SK-N-MC (cell line): Measurements from ENCODE around the gene DST.

Experiments
- DNase-seq: peaks from one replicate; pipeline ENCODE4 v3.0.0-alpha.2; 2011; ENCODE audit warnings: low read depth, low spot score
- H3K27ac ChIP-seq: fragments of 200-600 bp; sonication (generic); 2 replicates; pipeline ENCODE4 v1.5.1; 2016; ENCODE audit warnings: mixed run types
- H3K36me3 ChIP-seq: fragments of 200-600 bp; sonication (generic); 2 replicates; pipeline ENCODE4 v1.6.1; 2017; ENCODE audit warnings: antibody characterized with exemption, low read length, mixed read lengths; ENCODE audit not compliant: insufficient read depth
- H3K4me3 ChIP-seq: fragments of 200-600 bp; sonication (generic); 2 replicates; pipeline ENCODE4 v1.5.1; 2016
- H3K9ac ChIP-seq: fragments of 200-600 bp; sonication (generic); 2 replicates; pipeline ENCODE4 v1.8.0; 2017; ENCODE audit warnings: mixed run types, mixed read lengths; ENCODE audit not compliant: insufficient read length
- H3K9me3 ChIP-seq: fragments of 200-600 bp; sonication (generic); 2 replicates; pipeline ENCODE4 v1.6.1; 2017; ENCODE audit warnings: low read depth, mild to moderate bottlenecking, antibody characterized with exemption, low read length, moderate library complexity, mixed read lengths
- EZH2 ChIP-seq: fragments of 200-600 bp; sonication (generic); IDR thresholded peaks from one replicate; pipeline ENCODE4 v1.6.1; 2017; ENCODE audit warnings: antibody characterized with exemption
- FOXP2 ChIP-seq: optimal IDR thresholded peaks from 2 replicates; pipeline ENCODE3; 2011; ENCODE audit warnings: mild to moderate bottlenecking, moderate library complexity; ENCODE audit not compliant: insufficient read depth; ENCODE audit errors: extremely low read length, control extremely low read depth
- POLR2AphosphoS5 ChIP-seq: IDR thresholded peaks from 2 replicates; pipeline ENCODE4 v1.6.1; 2012; ENCODE audit warnings: mild to moderate bottlenecking, low read depth, low read length, borderline replicate concordance

Gene DST

DNA sequence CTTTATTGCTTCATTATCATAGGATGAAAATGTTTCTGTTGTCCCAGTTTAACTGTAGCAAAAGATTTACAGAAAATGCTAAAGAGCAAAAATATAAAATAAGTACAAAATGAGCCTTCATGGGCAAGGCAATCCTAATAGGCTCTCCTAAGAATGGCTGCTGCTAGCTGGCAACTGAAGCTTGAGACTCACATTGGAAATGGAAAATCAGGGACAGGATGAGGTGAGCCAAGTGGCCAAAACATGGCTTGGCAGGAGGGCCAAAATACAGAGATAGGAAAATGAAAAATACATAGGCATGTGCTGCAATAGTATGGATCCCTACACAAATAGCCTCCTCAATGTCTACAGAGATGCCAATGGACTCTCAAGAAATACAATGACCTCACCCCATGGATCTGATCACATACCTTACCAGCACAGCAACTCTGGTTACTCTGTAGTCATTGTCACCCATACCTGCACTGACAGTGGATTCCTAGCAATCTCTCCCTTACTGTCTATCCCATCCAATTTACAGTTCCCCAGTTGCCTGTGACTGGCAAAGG is 105.4 kb downstream of the DST start:
- no peaks in the 10 kb centered on the region for H3K9me3 ChIP-seq
- no peak overlapping the region for H3K27ac ChIP-seq
- peaks cover 15% of the 10 kb centered on the region for H3K36me3 ChIP-seq
- no peak for DNase-seq
- H3K4me3 ChIP-seq, result no peak overlapping the region
- no peak overlapping the region for H3K9ac ChIP-seq
- TF ChIP-seq EZH2, result no peak

- Histone ChIP-seq H3K4me3 (no peak overlapping the region), H3K27ac (no peak overlapping the region), H3K36me3 (peaks cover 20% of the 10 kb centered on the region), H3K9me3 (no peaks in the 10 kb centered on the region), H3K9ac (no peak overlapping the region)
- no peak for DNase-seq
- TF ChIP-seq FOXP2, result no peak
- no peak for TF ChIP-seq EZH2
- no peak for TF ChIP-seq POLR2AphosphoS5
These were observed 106.2 kb downstream of the DST start for GRCh38 chr6:56536536-56536935.

DNA sequence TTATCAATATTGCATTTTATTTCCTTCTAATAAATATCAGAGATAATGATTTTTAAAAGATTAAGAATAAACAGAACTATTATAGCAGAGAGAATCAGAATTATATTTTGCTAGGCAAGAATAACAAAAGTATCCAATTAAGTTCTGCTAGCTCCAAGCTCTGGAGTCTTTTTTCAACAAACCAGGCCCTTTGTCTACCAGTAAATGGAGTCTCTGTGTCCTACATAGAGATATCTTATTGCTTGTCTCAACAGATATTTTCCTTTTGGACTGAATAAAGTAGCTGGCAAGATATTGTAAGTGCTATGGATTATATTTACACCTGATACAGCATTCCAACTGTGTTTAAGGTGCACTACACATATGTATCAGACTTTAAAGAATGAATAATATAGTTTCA is 107.1 kb downstream of the DST start:
- Histone ChIP-seq H3K36me3 (peaks cover 20% of the 10 kb centered on the region), H3K9ac (no peak overlapping the region), H3K4me3 (no peak overlapping the region), H3K9me3 (no peaks in the 10 kb centered on the region), H3K27ac (no peak overlapping the region)
- no peak for DNase-seq
- TF ChIP-seq EZH2, result no peak
- no peak for TF ChIP-seq POLR2AphosphoS5
- TF ChIP-seq FOXP2, result no peak

- no peak overlapping the region for H3K9ac ChIP-seq
- H3K27ac ChIP-seq, result no peak overlapping the region
- H3K9me3 ChIP-seq, result no peaks in the 10 kb centered on the region
- peaks cover 20% of the 10 kb centered on the region for H3K36me3 ChIP-seq
- no peak for TF ChIP-seq POLR2AphosphoS5
- TF ChIP-seq FOXP2, result no peak
- TF ChIP-seq EZH2, result no peak
- no peak overlapping the region for H3K4me3 ChIP-seq
- DNase-seq, result no peak
These were observed 107.8 kb downstream of the DST start for GRCh38 chr6:56534680-56535419.

DNA sequence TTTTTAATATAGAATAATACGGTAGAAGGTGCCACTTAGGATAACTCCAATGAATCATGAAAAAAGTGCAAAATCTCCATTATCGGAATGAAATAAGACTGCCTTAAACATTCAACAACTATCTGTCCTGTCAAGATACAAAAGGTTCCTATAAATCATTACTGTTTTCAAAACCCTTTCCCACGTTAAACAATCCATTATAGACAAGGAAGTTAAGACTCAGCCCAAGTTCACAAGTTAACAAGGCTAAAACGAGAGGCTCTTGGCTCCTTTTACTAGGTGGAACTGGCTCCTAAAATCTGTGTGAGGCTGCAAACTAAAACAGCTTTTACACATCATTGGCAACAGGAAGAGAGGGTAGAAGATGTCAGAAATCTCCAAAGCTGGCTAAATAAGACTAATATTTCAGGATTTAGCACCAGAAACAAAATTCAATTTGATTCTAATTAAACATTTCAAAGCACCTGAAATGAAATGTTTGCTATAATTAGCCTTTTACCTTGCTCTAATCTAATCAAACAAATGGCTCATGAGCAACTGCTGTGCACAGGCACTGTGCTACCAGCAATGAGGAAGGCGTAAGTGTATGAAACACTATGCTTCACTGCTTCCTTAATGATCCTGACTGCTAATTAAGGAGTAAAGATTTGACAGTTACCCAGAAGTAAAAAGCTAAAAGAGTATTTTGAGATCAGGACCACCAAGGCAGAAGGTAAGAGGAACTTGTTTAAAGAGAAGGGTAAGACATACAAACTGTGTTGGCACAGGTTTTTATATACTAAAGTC is 109.7 kb downstream of the DST start:
- TF ChIP-seq POLR2AphosphoS5 (no peak), EZH2 (no peak), FOXP2 (no peak)
- H3K27ac ChIP-seq, result no peak overlapping the region
- H3K36me3 ChIP-seq, result peaks cover 29% of the 10 kb centered on the region

GRCh38 chr6:56531839-56532595 is 110.7 kb downstream of the DST start:
- Histone ChIP-seq H3K4me3 (no peak overlapping the region), H3K9me3 (no peaks in the 10 kb centered on the region), H3K27ac (no peak overlapping the region), H3K36me3 (peaks cover 29% of the 10 kb centered on the region), H3K9ac (no peak overlapping the region)
- TF ChIP-seq FOXP2 (no peak), EZH2 (no peak), POLR2AphosphoS5 (no peak)
- DNase-seq, result no peak

More for the DNA sequence above, 109.7 kb downstream of the DST start:
- Histone ChIP-seq H3K9ac (no peak overlapping the region), H3K9me3 (no peaks in the 10 kb centered on the region), H3K4me3 (no peak overlapping the region)
- DNase-seq, result no peak

GRCh38 chr6:56529594-56530191 is 113.0 kb downstream of the DST start:
- DNase-seq, result no peak
- no peak overlapping the region for H3K9ac ChIP-seq
- peaks cover 15% of the 10 kb centered on the region; the same call in 1 of the 2 replicates for H3K36me3 ChIP-seq
- no peak overlapping the region for H3K27ac ChIP-seq
- H3K9me3 ChIP-seq, result no peaks in the 10 kb centered on the region
- no peak for TF ChIP-seq POLR2AphosphoS5
- TF ChIP-seq FOXP2, result no peak
- TF ChIP-seq EZH2, result no peak
- no peak overlapping the region for H3K4me3 ChIP-seq

GRCh38 chr6:56528412-56528841 is 114.3 kb downstream of the DST start:
- peaks cover 15% of the 10 kb centered on the region; the same call in 1 of the 2 replicates for H3K36me3 ChIP-seq
- H3K9me3 ChIP-seq, result no peaks in the 10 kb centered on the region
- no peak for TF ChIP-seq POLR2AphosphoS5
- TF ChIP-seq EZH2, result no peak
- no peak for TF ChIP-seq FOXP2
- no peak overlapping the region for H3K27ac ChIP-seq
- H3K4me3 ChIP-seq, result no peak overlapping the region
- no peak for DNase-seq
- H3K9ac ChIP-seq, result no peak overlapping the region
